DND-41 (cell line): ENCODE data around the gene MTG1.

Experiments
- ATAC-seq: fragments of 200-7000 bp; cut with Tn5 transposase; 3 replicates; pipeline ENCODE4 v1.9.1; 2021; ENCODE audit warnings: low read depth; ENCODE audit not compliant: insufficient read depth
- DNase-seq: peaks from one replicate; pipeline ENCODE4 v3.0.0-alpha.2; 2020
- H2AFZ ChIP-seq: 2 replicates; pipeline ENCODE4 v1.6.0; 2012; ENCODE audit warnings: low read depth, low read length
- H3K27ac ChIP-seq: 2 replicates; pipeline ENCODE4 v1.5.1; 2012; ENCODE audit warnings: low read length, inconsistent platforms
- H3K27me3 ChIP-seq: fragments of 200-600 bp; sonication (generic); 2 replicates; pipeline ENCODE4 v1.6.0; 2012; ENCODE audit warnings: low read length, mild to moderate bottlenecking, inconsistent platforms; ENCODE audit not compliant: insufficient read depth, poor library complexity
- H3K36me3 ChIP-seq: 2 replicates; pipeline ENCODE4 v1.5.1; 2012; ENCODE audit warnings: low read length, inconsistent platforms; ENCODE audit not compliant: insufficient read depth
- H3K4me1 ChIP-seq: 2 replicates; pipeline ENCODE4 v1.5.1; 2012; ENCODE audit warnings: mild to moderate bottlenecking, low read length; ENCODE audit not compliant: insufficient read depth
- H3K4me2 ChIP-seq: 2 replicates; pipeline ENCODE4 v1.6.0; 2012; ENCODE audit warnings: mild to moderate bottlenecking, moderate library complexity, low read length, inconsistent platforms; ENCODE audit not compliant: insufficient read depth
- H3K4me3 ChIP-seq, 2 experiments: fragments of 200-600 bp in 1 of 2; shearing (Covaris generic) in 1 of 2; 2 replicates each; pipeline ENCODE4 v1.5.1; 2012 to 2016; ENCODE audit warnings: inconsistent platforms in 2 of 2, low read length in 2 of 2, mild to moderate bottlenecking in 2 of 2, low read depth in 1 of 2, moderate library complexity in 1 of 2
- H3K79me2 ChIP-seq: 2 replicates; pipeline ENCODE4 v1.6.0; 2012; ENCODE audit warnings: low read length, inconsistent platforms; ENCODE audit not compliant: insufficient read depth
- H3K9ac ChIP-seq: 2 replicates; pipeline ENCODE4 v1.6.0; 2012; ENCODE audit warnings: low read depth, mild to moderate bottlenecking, inconsistent platforms, low read length, moderate library complexity
- H3K9me3 ChIP-seq: 2 replicates; pipeline ENCODE4 v1.5.1; 2012; ENCODE audit warnings: low read length, moderate library complexity, mild to moderate bottlenecking, inconsistent platforms; ENCODE audit not compliant: insufficient read depth, severe bottlenecking
- H4K20me1 ChIP-seq: 2 replicates; pipeline ENCODE4 v1.6.0; 2012; ENCODE audit warnings: low read length; ENCODE audit not compliant: insufficient read depth
- EZH2 ChIP-seq: IDR thresholded peaks from 3 replicates; pipeline ENCODE4 v1.6.1; 2012; ENCODE audit warnings: borderline replicate concordance, low read depth, mild to moderate bottlenecking, moderate library complexity, low read length, inconsistent platforms; ENCODE audit not compliant: severe bottlenecking
- TF ChIP-seq, protein P1 (sequence below): IDR thresholded peaks from 2 replicates; pipeline ENCODE4 v1.5.1; 2012; ENCODE audit warnings: borderline replicate concordance, low read length, moderate library complexity, mild to moderate bottlenecking; ENCODE audit not compliant: poor library complexity, severe bottlenecking; ENCODE audit errors: extremely low read depth

Gene MTG1

DNA sequence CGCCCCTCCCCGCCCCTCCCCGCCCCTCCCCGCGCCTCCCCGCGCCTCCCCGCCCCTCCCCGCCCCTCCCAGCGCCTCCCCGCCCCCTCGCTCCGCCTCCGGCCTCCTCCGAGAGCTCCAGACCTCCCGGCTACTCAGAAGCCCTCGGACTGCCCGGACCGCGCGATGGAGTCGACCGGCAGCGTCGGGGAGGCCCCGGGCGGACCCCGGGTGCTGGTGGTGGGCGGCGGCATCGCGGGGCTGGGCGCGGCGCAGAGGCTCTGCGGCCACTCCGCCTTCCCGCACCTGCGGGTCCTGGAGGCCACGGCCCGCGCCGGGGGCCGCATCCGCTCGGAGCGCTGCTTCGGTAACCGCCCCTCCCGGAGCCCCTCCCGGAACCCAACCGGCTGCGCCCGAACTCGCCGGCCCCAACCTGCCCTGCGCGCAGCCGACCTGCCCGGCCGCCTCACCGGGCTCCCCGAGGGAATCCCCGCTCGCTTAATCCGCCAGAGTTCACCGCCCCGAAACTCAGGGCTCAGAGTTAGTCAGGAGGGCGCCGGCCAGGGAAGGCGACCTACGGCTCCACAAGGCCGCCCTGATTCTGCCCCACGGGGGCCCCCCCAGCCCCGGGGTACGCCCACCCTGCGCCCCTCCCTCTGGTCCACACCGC is 14.7 kb upstream of the MTG1 start, which contains the start of gene PAOX:
Gene PAOX (plus strand): TSS at position 111 of the 649 bp plus-strand sequence. CDS start 55 bp downstream, at position 166.
- peak within 1 kb of the TSS; percentile 76 for H2AFZ ChIP-seq
- H3K4me3 ChIP-seq: peak within 1 kb of the TSS; percentile 13 to 59; a peak in 3 of 4 replicates
- DNase-seq: no peak
- H4K20me1 ChIP-seq: no peaks in the 10 kb centered on the region
- H3K27me3 ChIP-seq: no peaks in the 10 kb centered on the region
- no peak for ATAC-seq
- H3K9me3 ChIP-seq: no peaks in the 10 kb centered on the region
- peaks cover 17% of the 10 kb centered on the region for H3K4me1 ChIP-seq
- H3K79me2 ChIP-seq: no peaks in the 10 kb centered on the region
- peak within 1 kb of the TSS; percentile 81 for H3K4me2 ChIP-seq
- no peaks in the 10 kb centered on the region for H3K36me3 ChIP-seq
- peak within 1 kb of the TSS; percentile 57 for H3K9ac ChIP-seq
- H3K27ac ChIP-seq: no peak within 1 kb of the TSS; the same call in 1 of the 2 replicates
- TF ChIP-seq, protein P1, sequence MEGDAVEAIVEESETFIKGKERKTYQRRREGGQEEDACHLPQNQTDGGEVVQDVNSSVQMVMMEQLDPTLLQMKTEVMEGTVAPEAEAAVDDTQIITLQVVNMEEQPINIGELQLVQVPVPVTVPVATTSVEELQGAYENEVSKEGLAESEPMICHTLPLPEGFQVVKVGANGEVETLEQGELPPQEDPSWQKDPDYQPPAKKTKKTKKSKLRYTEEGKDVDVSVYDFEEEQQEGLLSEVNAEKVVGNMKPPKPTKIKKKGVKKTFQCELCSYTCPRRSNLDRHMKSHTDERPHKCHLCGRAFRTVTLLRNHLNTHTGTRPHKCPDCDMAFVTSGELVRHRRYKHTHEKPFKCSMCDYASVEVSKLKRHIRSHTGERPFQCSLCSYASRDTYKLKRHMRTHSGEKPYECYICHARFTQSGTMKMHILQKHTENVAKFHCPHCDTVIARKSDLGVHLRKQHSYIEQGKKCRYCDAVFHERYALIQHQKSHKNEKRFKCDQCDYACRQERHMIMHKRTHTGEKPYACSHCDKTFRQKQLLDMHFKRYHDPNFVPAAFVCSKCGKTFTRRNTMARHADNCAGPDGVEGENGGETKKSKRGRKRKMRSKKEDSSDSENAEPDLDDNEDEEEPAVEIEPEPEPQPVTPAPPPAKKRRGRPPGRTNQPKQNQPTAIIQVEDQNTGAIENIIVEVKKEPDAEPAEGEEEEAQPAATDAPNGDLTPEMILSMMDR: no peak
- no peak for TF ChIP-seq EZH2

DNA sequence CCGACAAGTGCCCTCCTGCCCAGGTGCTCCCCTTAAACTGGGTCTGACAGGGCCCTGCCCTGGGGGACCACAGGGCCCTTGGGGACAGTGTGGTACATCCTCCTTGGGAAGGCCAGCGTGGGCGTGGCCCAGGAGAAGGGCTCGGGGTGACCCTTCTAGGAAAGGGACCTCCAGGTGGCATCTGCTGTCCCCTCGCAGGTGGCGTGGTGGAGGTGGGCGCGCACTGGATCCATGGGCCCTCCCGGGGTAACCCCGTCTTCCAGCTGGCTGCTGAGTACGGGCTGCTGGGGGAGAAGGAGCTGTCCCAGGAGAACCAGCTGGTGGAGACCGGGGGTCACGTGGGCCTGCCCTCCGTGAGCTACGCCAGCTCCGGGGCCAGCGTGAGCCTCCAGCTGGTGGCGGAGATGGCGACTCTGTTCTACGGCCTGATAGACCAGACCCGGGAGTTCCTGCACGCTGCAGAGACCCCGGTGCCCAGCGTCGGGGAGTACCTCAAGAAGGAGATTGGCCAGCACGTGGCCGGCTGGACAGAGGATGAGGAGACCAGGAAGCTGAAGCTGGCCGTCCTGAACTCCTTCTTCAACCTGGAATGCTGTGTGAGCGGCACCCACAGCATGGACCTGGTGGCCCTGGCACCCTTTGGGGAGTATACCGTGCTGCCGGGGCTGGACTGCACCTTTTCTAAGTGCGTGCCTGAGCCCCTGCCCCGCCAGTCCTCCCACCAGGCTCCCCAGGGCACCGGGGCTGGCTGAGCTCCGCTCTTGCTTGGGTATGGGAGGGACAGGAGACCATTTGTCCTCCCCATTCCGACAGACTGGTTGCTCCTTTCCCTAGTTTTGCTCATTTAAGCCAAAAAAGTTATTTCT is 13.9 kb upstream of the MTG1 start:
- Histone ChIP-seq H3K27ac (no peak overlapping the region), H3K9ac (no peak overlapping the region), H3K79me2 (no peaks in the 10 kb centered on the region), H3K4me2 (no peak overlapping the region), H3K4me3 (no peak overlapping the region), H3K4me1 (peaks cover 16% of the 10 kb centered on the region), H4K20me1 (no peaks in the 10 kb centered on the region), H3K9me3 (no peaks in the 10 kb centered on the region), H2AFZ (no peak overlapping the region), H3K36me3 (no peaks in the 10 kb centered on the region), H3K27me3 (no peaks in the 10 kb centered on the region)
- DNase-seq (no peak), ATAC-seq (no peak)
- TF ChIP-seq, protein P1: no peak
- no peak for TF ChIP-seq EZH2

DNA sequence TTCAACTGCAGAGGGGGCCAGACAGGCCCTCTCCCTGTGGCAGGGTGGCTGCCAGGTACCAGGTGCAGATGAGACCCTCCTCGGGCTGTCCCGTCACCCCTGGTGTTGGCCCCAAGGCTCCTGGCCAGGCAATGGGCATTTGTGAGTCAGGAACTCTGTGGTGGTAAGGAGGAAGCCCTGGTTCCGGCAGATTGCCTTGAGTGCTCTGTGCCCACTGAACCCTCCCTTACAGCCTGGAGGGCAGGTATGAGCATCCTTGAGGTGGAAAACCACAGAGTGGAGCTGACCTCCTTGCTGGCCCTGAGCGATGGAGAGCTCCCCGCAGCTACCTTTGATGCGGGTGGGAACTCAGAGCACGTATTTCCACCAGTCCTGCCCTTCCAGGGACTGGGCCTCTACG is 12.9 kb upstream of the MTG1 start:
- no peaks in the 10 kb centered on the region for H4K20me1 ChIP-seq
- peaks cover 16% of the 10 kb centered on the region for H3K4me1 ChIP-seq
- no peak for DNase-seq
- H3K4me3 ChIP-seq: no peak overlapping the region
- H3K9ac ChIP-seq: no peak overlapping the region
- TF ChIP-seq, protein P1: no peak
- TF ChIP-seq EZH2: no peak
- H2AFZ ChIP-seq: no peak overlapping the region
- H3K4me2 ChIP-seq: no peak overlapping the region
- no peak for ATAC-seq
- no peaks in the 10 kb centered on the region for H3K27me3 ChIP-seq
- no peak overlapping the region for H3K27ac ChIP-seq
- H3K79me2 ChIP-seq: no peaks in the 10 kb centered on the region
- H3K36me3 ChIP-seq: no peaks in the 10 kb centered on the region
- H3K9me3 ChIP-seq: no peaks in the 10 kb centered on the region
